OCI-LY7 (cell line): ENCODE measurements around the gene GPR55. TPM values are rescaled to one million over a fixed set of nuclear protein-coding genes. Genes with fewer than 3 reads are reported as not detected.

ENCODE experiments used
- BruUV-seq: library from RNA; stranded (reverse); fragments of 400-500 nt; replicated peaks from 2 replicates; lab custom pipeline; 2021; lab: Mats Ljungman, UMichigan
- CTCF ChIA-PET: fragments of 300-600 bp; sonication (Branson Sonifier 250); formaldehyde crosslinking; loops from one replicate; lab custom pipeline; 2022; ENCODE audit warnings: antibody characterized with exemption; ENCODE audit not compliant: unreplicated experiment; lab: Charles Lee
- POLR2A ChIA-PET: fragments of 300-600 bp; sonication (Branson Sonifier 250); formaldehyde crosslinking; loops from one replicate; lab custom pipeline; 2022; ENCODE audit warnings: antibody characterized with exemption; lab: Charles Lee
- DNase-seq: peaks from one replicate; pipeline ENCODE4 v3.0.0-alpha.2; 2015; ENCODE audit warnings: low spot score
- H2AFZ ChIP-seq: fragments of 200-600 bp; sonication (generic), shearing (Covaris generic); 2 replicates; pipeline ENCODE4 v1.6.1; 2014; ENCODE audit warnings: mild to moderate bottlenecking, antibody characterized with exemption, low read length, moderate library complexity
- H3K27ac ChIP-seq: fragments of 200-600 bp; sonication (generic); 2 replicates; pipeline ENCODE4 v1.5.1; 2014; ENCODE audit warnings: mixed run types, low read depth, mild to moderate bottlenecking, moderate library complexity, low read length, inconsistent platforms; ENCODE audit not compliant: poor library complexity, severe bottlenecking
- H3K36me3 ChIP-seq: fragments of 200-600 bp; sonication (generic); 2 replicates; pipeline ENCODE4 v1.6.1; 2014; ENCODE audit warnings: mild to moderate bottlenecking, antibody characterized with exemption, low read length, moderate library complexity, mixed read lengths; ENCODE audit not compliant: insufficient read depth
- H3K4me1 ChIP-seq: fragments of 200-600 bp; sonication (generic); 2 replicates; pipeline ENCODE4 v1.5.1; 2014; ENCODE audit warnings: mild to moderate bottlenecking, low read length; ENCODE audit not compliant: insufficient read depth, poor library complexity, severe bottlenecking
- H3K4me2 ChIP-seq: fragments of 200-600 bp; sonication (generic); 2 replicates; pipeline ENCODE4 v1.6.1; 2014; ENCODE audit warnings: mild to moderate bottlenecking, low read length
- H3K4me3 ChIP-seq: fragments of 200-600 bp; sonication (generic); 2 replicates; pipeline ENCODE4 v1.5.1; 2014; ENCODE audit warnings: mild to moderate bottlenecking, low read depth, low read length; ENCODE audit not compliant: poor library complexity, severe bottlenecking
- H3K79me2 ChIP-seq: fragments of 200-600 bp; sonication (generic); 2 replicates; pipeline ENCODE4 v1.6.1; 2016; ENCODE audit warnings: low read depth, mild to moderate bottlenecking, low read length, moderate library complexity, mixed read lengths; ENCODE audit not compliant: insufficient read depth
- H3K9me2 ChIP-seq: fragments of 200-600 bp; sonication (generic); 2 replicates; pipeline ENCODE4 v1.6.1; 2016; ENCODE audit warnings: mild to moderate bottlenecking, low read length, mixed read lengths; ENCODE audit not compliant: insufficient read depth
- H3K9me3 ChIP-seq: fragments of 200-600 bp; sonication (generic); 2 replicates; pipeline ENCODE4 v1.6.1; 2014; ENCODE audit warnings: mild to moderate bottlenecking, mixed run types, low read length, mixed read lengths
- H4K20me1 ChIP-seq: fragments of 200-600 bp; sonication (generic); 2 replicates; pipeline ENCODE4 v1.6.1; 2014; ENCODE audit warnings: mild to moderate bottlenecking, antibody characterized with exemption, low read length, moderate library complexity, mixed read lengths; ENCODE audit not compliant: insufficient read depth
- CTCF ChIP-seq: fragments of 200-600 bp; sonication (generic); conservative IDR thresholded peaks from 2 replicates; pipeline ENCODE4 v1.5.1; 2014; ENCODE audit warnings: mild to moderate bottlenecking, antibody characterized with exemption, low read length, moderate library complexity, mixed read lengths
- EZH2phosphoT487 ChIP-seq: fragments of 200-600 bp; sonication (generic); IDR thresholded peaks from 2 replicates; pipeline ENCODE4 v1.6.1; 2018; ENCODE audit warnings: low read depth, borderline replicate concordance, mild to moderate bottlenecking, mixed run types, antibody characterized with exemption, low read length, moderate library complexity, mixed read lengths
- intact Hi-C: fragments of 100-400 bp; cut with micrococcal nuclease; formaldehyde crosslinking; loops from one replicate; pipeline ENCODE4 v1.10.0; 2022; ENCODE audit not compliant: unreplicated experiment
- total RNA-seq, 2 experiments: library from RNA; depleted of rRNA in 1 of 2; stranded (reverse); fragments of >200 nt in 1 of 2; shearing (Covaris generic) in 1 of 2; gene quantifications; 2 replicates each; pipeline ENCODE4 v1.2.3, GENCODE V29; 2014 to 2022

GPR55 gene
- total RNA-seq, 2 experiments from 2014 or later, result 0.22 TPM; not detected in 1

- intact Hi-C loops, result no loop called here
- ChIA-PET CTCF (no interaction called here), POLR2A (no interaction called here)
- no peaks in the 10 kb centered on the region for H3K79me2 ChIP-seq
- no peak overlapping the region for H3K4me2 ChIP-seq
- H2AFZ ChIP-seq, result no peak overlapping the region
- H3K27ac ChIP-seq, result no peak overlapping the region
- DNase-seq, result no peak
- H3K9me2 ChIP-seq, result no peaks in the 10 kb centered on the region
- no peak overlapping the region for H3K4me3 ChIP-seq
- BruUV-seq, result no TSS peak
- H3K9me3 ChIP-seq, result no peaks in the 10 kb centered on the region
- no peaks in the 10 kb centered on the region for H3K36me3 ChIP-seq
- no peaks in the 10 kb centered on the region for H3K4me1 ChIP-seq
- no peaks in the 10 kb centered on the region for H4K20me1 ChIP-seq
- TF ChIP-seq EZH2phosphoT487 (no peak), CTCF (no peak)
These were observed 32.8 kb upstream of the GPR55 start for GRCh38 chr2:230957756-230958391.

- ChIA-PET CTCF (no interaction called here), POLR2A (interaction anchor here (0.5 kb wide), 1 partner anchor 1192 kb away, joined by 3 read pairs; no protein-coding TSS in a partner anchor)
- H3K4me3 ChIP-seq, result no peak overlapping the region
- no peaks in the 10 kb centered on the region for H3K36me3 ChIP-seq
- H3K9me3 ChIP-seq, result no peaks in the 10 kb centered on the region
- intact Hi-C loops, result no loop called here
- H4K20me1 ChIP-seq, result no peaks in the 10 kb centered on the region
- DNase-seq, result no peak
- H3K9me2 ChIP-seq, result no peaks in the 10 kb centered on the region
- no peak overlapping the region for H2AFZ ChIP-seq
- no peak for TF ChIP-seq CTCF
- no peak; the same call in 1 of the 2 replicates for TF ChIP-seq EZH2phosphoT487
- BruUV-seq, result no TSS peak
- H3K27ac ChIP-seq, result no peak overlapping the region
- no peaks in the 10 kb centered on the region for H3K4me1 ChIP-seq
- H3K79me2 ChIP-seq, result no peaks in the 10 kb centered on the region
- no peak overlapping the region for H3K4me2 ChIP-seq
These were observed 32.0 kb upstream of the GPR55 start for GRCh38 chr2:230956827-230957755.
